H9 (cell line): ENCODE measurements around the gene DLG2. TPM values are rescaled to one million over a fixed set of nuclear protein-coding genes. Genes with fewer than 3 reads are reported as not detected.

Experiments
- DNase-seq: peaks from one replicate; pipeline ENCODE4 v3.0.0-alpha.2; 2017
- H2AFZ ChIP-seq: one replicate; pipeline ENCODE4 v1.6.1; 2013; ENCODE audit warnings: mild to moderate bottlenecking, low read length, control low read depth, moderate library complexity
- H2AK5ac ChIP-seq: 2 replicates; pipeline ENCODE4 v1.6.1; 2013; ENCODE audit warnings: low read length, control low read depth, mixed read lengths; ENCODE audit not compliant: insufficient read length
- H2BK120ac ChIP-seq: one replicate; pipeline ENCODE4 v1.6.1; 2013; ENCODE audit warnings: low read depth, mild to moderate bottlenecking, low read length, control low read depth, inconsistent platforms; ENCODE audit not compliant: poor library complexity, severe bottlenecking
- H2BK12ac ChIP-seq: 2 replicates; pipeline ENCODE4 v1.6.1; 2013; ENCODE audit warnings: low read length, control low read depth, mixed read lengths, low read depth; ENCODE audit not compliant: insufficient read length
- H2BK15ac ChIP-seq: 2 replicates; pipeline ENCODE4 v1.6.1; 2013; ENCODE audit warnings: low read depth, low read length, control low read depth
- H2BK20ac ChIP-seq: one replicate; pipeline ENCODE4 v1.6.1; 2013; ENCODE audit warnings: low read depth, mild to moderate bottlenecking, low read length, control low read depth, inconsistent platforms; ENCODE audit not compliant: poor library complexity, severe bottlenecking
- H2BK5ac ChIP-seq: 2 replicates; pipeline ENCODE4 v1.6.1; 2013; ENCODE audit warnings: low read length, control low read depth, mixed read lengths; ENCODE audit not compliant: insufficient read length
- H3K14ac ChIP-seq: 2 replicates; pipeline ENCODE4 v1.6.1; 2013; ENCODE audit warnings: low read length, control low read depth; ENCODE audit not compliant: insufficient read depth
- H3K18ac ChIP-seq: 2 replicates; pipeline ENCODE4 v1.6.1; 2013; ENCODE audit warnings: low read depth, mild to moderate bottlenecking, mixed read lengths, low read length, control low read depth; ENCODE audit not compliant: insufficient read length
- H3K23ac ChIP-seq: 2 replicates; pipeline ENCODE4 v1.6.1; 2013; ENCODE audit warnings: low read length, control low read depth, mixed read lengths, low read depth; ENCODE audit not compliant: insufficient read length
- H3K23me2 ChIP-seq: 2 replicates; pipeline ENCODE4 v1.6.1; 2013; ENCODE audit warnings: low read depth, mild to moderate bottlenecking, mixed read lengths, low read length, control low read depth; ENCODE audit not compliant: insufficient read length, poor library complexity, severe bottlenecking
- H3K27ac ChIP-seq: 2 replicates; pipeline ENCODE4 v1.5.1; 2013; ENCODE audit warnings: low read length, control low read depth, mixed read lengths, low read depth; ENCODE audit not compliant: insufficient read length
- H3K27me3 ChIP-seq: 2 replicates; pipeline ENCODE4 v1.6.1; 2013; ENCODE audit warnings: low read length, control low read depth, inconsistent platforms; ENCODE audit not compliant: insufficient read depth
- H3K4ac ChIP-seq: 2 replicates; pipeline ENCODE4 v1.6.1; 2013; ENCODE audit warnings: low read depth, mild to moderate bottlenecking, control low read depth, inconsistent platforms, low read length, moderate library complexity
- H3K4me1 ChIP-seq: 2 replicates; pipeline ENCODE4 v1.6.1; 2013; ENCODE audit warnings: low read length, control low read depth, inconsistent platforms; ENCODE audit not compliant: insufficient read depth
- H3K4me2 ChIP-seq: 2 replicates; pipeline ENCODE4 v1.6.1; 2013; ENCODE audit warnings: low read length, control low read depth, mixed read lengths; ENCODE audit not compliant: insufficient read length, insufficient read depth
- H3K56ac ChIP-seq: 2 replicates; pipeline ENCODE4 v1.6.1; 2013; ENCODE audit warnings: low read depth, mild to moderate bottlenecking, mixed read lengths, low read length, control low read depth; ENCODE audit not compliant: insufficient read length
- H3K79me1 ChIP-seq: 2 replicates; pipeline ENCODE4 v1.6.1; 2013; ENCODE audit warnings: low read depth, mild to moderate bottlenecking, moderate library complexity, low read length, control low read depth, inconsistent platforms; ENCODE audit not compliant: insufficient read depth, poor library complexity, severe bottlenecking
- H3K79me2 ChIP-seq: 2 replicates; pipeline ENCODE4 v1.6.1; 2013; ENCODE audit warnings: low read length, control low read depth, inconsistent platforms; ENCODE audit not compliant: insufficient read depth
- H3K9ac ChIP-seq: 2 replicates; pipeline ENCODE4 v1.6.1; 2013; ENCODE audit warnings: low read length, control low read depth, mixed read lengths; ENCODE audit not compliant: insufficient read length; ENCODE audit errors: extremely low read depth
- H3K9me3 ChIP-seq: one replicate; pipeline ENCODE4 v1.6.1; 2013; ENCODE audit warnings: low read depth, low read length, inconsistent platforms; ENCODE audit not compliant: control insufficient read depth
- H3T11ph ChIP-seq: one replicate; pipeline ENCODE4 v1.6.1; 2013; ENCODE audit warnings: mild to moderate bottlenecking, low read length, control low read depth, inconsistent platforms
- H4K20me1 ChIP-seq: one replicate; pipeline ENCODE4 v1.6.1; 2013; ENCODE audit not compliant: control insufficient read depth, insufficient read length, insufficient read depth
- H4K5ac ChIP-seq: 2 replicates; pipeline ENCODE4 v1.6.1; 2013; ENCODE audit warnings: low read depth, mild to moderate bottlenecking, mixed read lengths, low read length, control low read depth; ENCODE audit not compliant: insufficient read length
- H4K8ac ChIP-seq: replicated peaks from 2 replicates; pipeline ENCODE4 v1.6.1; 2013; ENCODE audit warnings: low read length, control low read depth, mixed read lengths, low read depth; ENCODE audit not compliant: insufficient read length
- H4K91ac ChIP-seq: 2 replicates; pipeline ENCODE4 v1.6.1; 2013; ENCODE audit warnings: low read depth, mild to moderate bottlenecking, moderate library complexity, mixed read lengths, low read length, control low read depth; ENCODE audit not compliant: insufficient read length
- H3K27ac Mint-ChIP-seq, 3 experiments: 2 replicates in 2 of 3; 3 replicates in 1 of 3; pipeline ENCODE4 v1.8.0; 2020 to 2021; ENCODE audit warnings: mixed read lengths in 3 of 3, mild to moderate bottlenecking in 1 of 3, moderate library complexity in 1 of 3
- H3K27me3 Mint-ChIP-seq: 2 replicates; pipeline ENCODE4 v1.8.0; 2021; ENCODE audit warnings: low read depth, mild to moderate bottlenecking, moderate library complexity, mixed read lengths
- H3K36me3 Mint-ChIP-seq, 3 experiments: 2 replicates in 2 of 3; 3 replicates in 1 of 3; pipeline ENCODE4 v1.8.0; 2020 to 2021; ENCODE audit warnings: low read depth in 3 of 3, mixed read lengths in 3 of 3; ENCODE audit not compliant: insufficient read depth in 1 of 3
- H3K4me1 Mint-ChIP-seq, 2 experiments: 2 replicates each; pipeline ENCODE4 v1.8.0; 2020; ENCODE audit warnings: mixed read lengths in 2 of 2
- H3K4me3 Mint-ChIP-seq, 2 experiments: 2 replicates in 1 of 2; 3 replicates in 1 of 2; pipeline ENCODE4 v1.8.0; 2020 to 2021; ENCODE audit warnings: mild to moderate bottlenecking in 2 of 2, mixed read lengths in 2 of 2, moderate library complexity in 1 of 2
- H3K9me3 Mint-ChIP-seq, 2 experiments: 2 replicates in 1 of 2; 3 replicates in 1 of 2; pipeline ENCODE4 v1.8.0; 2020; ENCODE audit warnings: mild to moderate bottlenecking in 2 of 2, mixed read lengths in 2 of 2, moderate library complexity in 1 of 2
- CTCF ChIP-seq: fragments of 200-600 bp; sonication (generic); conservative IDR thresholded peaks from 3 replicates; pipeline ENCODE4 v1.8.0; 2021; ENCODE audit warnings: antibody characterized with exemption, mild to moderate bottlenecking
- total RNA-seq: library from RNA; stranded (reverse); gene quantifications from 2 replicates; pipeline ENCODE4 v1.2.1, GENCODE V29; 2021

Gene DLG2
- total RNA-seq, 1 experiment from 2014 or later = 8.0 TPM

GRCh38 chr11:85517272-85517671 lies 109.9 kb downstream of the DLG2 start:
- no peak overlapping the region for H3K27ac Mint-ChIP-seq
- no peak overlapping the region for H3K56ac ChIP-seq
- H3K36me3 Mint-ChIP-seq = peaks cover 38 to 46% (median 42%) of the 10 kb centered on the region in 3 experiments
- H3K9me3 ChIP-seq = peaks cover 5% of the 10 kb centered on the region
- H3K79me1 ChIP-seq = no peaks in the 10 kb centered on the region
- no peak overlapping the region for H3K27ac ChIP-seq
- no peak overlapping the region for H3K9ac ChIP-seq
- H2BK15ac ChIP-seq = no peak overlapping the region
- H3K4me2 ChIP-seq = no peak overlapping the region
- no peaks in the 10 kb centered on the region for H3K27me3 ChIP-seq
- H3K23ac ChIP-seq = no peak overlapping the region
- no peak overlapping the region for H4K8ac ChIP-seq
- H3K4me1 ChIP-seq = no peaks in the 10 kb centered on the region
- H3K4me1 Mint-ChIP-seq = peaks cover 6 to 7% of the 10 kb centered on the region in 2 experiments
- no peak overlapping the region for H3K4ac ChIP-seq
- H3K27me3 Mint-ChIP-seq = no peaks in the 10 kb centered on the region
- H3K18ac ChIP-seq = no peak overlapping the region
- no peak overlapping the region for H2BK20ac ChIP-seq
- H3K23me2 ChIP-seq = no peaks in the 10 kb centered on the region
- no peak overlapping the region for H2AFZ ChIP-seq
- DNase-seq = no peak
- no peak overlapping the region for H3K4me3 Mint-ChIP-seq
- no peak overlapping the region for H4K5ac ChIP-seq
- no peak overlapping the region for H2AK5ac ChIP-seq
- no peaks in the 10 kb centered on the region for H3K79me2 ChIP-seq
- H3K9me3 Mint-ChIP-seq = peaks cover 35 to 36% of the 10 kb centered on the region in 2 experiments
- no peak overlapping the region for H2BK12ac ChIP-seq
- H4K20me1 ChIP-seq = no peaks in the 10 kb centered on the region
- no peak overlapping the region for H3T11ph ChIP-seq
- H2BK120ac ChIP-seq = no peak overlapping the region
- H3K14ac ChIP-seq = no peak overlapping the region
- no peak overlapping the region for H2BK5ac ChIP-seq
- TF ChIP-seq CTCF = no peak
- no peak overlapping the region for H4K91ac ChIP-seq
